ENCODE measurements around the gene CDC73.

DNA sequence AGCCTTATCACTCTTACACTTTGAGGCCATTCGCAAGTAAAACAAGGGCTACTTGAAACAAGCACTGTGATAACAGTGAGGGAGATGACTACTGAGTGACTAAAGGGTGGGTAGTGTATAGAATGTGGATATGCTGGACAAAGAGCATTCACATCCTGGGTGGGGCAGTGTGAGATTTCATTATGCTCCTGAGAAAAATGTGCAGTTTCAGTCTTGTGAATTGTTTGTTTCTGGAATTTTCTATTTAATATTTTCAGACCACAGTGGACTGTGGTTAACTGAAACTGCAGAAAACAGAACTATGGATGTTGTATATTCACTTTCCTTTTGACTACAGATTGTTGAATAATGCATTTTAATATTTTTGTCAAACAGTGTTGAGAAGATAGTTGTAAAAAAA, 89.7 kb downstream of the CDC73 start:
- TF ChIP-seq, protein P1, sequence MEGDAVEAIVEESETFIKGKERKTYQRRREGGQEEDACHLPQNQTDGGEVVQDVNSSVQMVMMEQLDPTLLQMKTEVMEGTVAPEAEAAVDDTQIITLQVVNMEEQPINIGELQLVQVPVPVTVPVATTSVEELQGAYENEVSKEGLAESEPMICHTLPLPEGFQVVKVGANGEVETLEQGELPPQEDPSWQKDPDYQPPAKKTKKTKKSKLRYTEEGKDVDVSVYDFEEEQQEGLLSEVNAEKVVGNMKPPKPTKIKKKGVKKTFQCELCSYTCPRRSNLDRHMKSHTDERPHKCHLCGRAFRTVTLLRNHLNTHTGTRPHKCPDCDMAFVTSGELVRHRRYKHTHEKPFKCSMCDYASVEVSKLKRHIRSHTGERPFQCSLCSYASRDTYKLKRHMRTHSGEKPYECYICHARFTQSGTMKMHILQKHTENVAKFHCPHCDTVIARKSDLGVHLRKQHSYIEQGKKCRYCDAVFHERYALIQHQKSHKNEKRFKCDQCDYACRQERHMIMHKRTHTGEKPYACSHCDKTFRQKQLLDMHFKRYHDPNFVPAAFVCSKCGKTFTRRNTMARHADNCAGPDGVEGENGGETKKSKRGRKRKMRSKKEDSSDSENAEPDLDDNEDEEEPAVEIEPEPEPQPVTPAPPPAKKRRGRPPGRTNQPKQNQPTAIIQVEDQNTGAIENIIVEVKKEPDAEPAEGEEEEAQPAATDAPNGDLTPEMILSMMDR (IDR thresholded peaks at IDR 0.05): no peak
- TF ChIP-seq, protein P2, sequence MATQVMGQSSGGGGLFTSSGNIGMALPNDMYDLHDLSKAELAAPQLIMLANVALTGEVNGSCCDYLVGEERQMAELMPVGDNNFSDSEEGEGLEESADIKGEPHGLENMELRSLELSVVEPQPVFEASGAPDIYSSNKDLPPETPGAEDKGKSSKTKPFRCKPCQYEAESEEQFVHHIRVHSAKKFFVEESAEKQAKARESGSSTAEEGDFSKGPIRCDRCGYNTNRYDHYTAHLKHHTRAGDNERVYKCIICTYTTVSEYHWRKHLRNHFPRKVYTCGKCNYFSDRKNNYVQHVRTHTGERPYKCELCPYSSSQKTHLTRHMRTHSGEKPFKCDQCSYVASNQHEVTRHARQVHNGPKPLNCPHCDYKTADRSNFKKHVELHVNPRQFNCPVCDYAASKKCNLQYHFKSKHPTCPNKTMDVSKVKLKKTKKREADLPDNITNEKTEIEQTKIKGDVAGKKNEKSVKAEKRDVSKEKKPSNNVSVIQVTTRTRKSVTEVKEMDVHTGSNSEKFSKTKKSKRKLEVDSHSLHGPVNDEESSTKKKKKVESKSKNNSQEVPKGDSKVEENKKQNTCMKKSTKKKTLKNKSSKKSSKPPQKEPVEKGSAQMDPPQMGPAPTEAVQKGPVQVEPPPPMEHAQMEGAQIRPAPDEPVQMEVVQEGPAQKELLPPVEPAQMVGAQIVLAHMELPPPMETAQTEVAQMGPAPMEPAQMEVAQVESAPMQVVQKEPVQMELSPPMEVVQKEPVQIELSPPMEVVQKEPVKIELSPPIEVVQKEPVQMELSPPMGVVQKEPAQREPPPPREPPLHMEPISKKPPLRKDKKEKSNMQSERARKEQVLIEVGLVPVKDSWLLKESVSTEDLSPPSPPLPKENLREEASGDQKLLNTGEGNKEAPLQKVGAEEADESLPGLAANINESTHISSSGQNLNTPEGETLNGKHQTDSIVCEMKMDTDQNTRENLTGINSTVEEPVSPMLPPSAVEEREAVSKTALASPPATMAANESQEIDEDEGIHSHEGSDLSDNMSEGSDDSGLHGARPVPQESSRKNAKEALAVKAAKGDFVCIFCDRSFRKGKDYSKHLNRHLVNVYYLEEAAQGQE (IDR thresholded peaks at IDR 0.05; ENCODE audit: insufficient read depth in 1 of 2, low read depth in 2 of 2, low read length in 1 of 2): no peak
